ENCODE data around the gene CNOT11.

CNOT11 gene

DNA sequence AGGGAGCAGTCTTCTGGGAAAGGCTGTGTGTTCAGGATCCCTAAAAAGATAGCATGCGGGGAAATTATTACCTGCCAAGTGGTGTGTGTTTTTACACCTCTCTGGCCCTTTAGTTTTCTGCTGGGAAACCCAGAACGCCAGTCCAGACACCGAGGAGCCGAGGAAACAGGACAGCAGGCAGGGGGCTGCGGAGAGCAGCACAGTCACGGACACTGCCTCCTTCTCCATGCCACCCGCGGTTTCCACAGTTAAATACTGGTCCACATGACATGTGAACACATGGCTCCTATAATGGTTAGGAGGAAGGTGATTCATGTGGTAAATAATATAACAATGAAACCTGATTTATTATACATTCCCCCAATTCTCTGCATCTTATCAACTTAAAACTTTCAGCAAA lies 20.4 kb downstream of the CNOT11 start:
- no peak overlapping the region for H3K27ac ChIP-seq
- no peaks in the 10 kb centered on the region for H4K20me1 ChIP-seq (ENCODE audit: insufficient read depth)
- no peak overlapping the region for H3K9ac ChIP-seq
- no peaks in the 10 kb centered on the region for H3K36me3 ChIP-seq (ENCODE audit: insufficient read depth)
- no peak overlapping the region for H2AFZ ChIP-seq (ENCODE audit: low read depth)
- no peaks in the 10 kb centered on the region for H3K27me3 ChIP-seq (ENCODE audit: insufficient read depth, low read depth)
- H3K79me2 ChIP-seq (ENCODE audit: insufficient read depth, low read depth), result no peaks in the 10 kb centered on the region
- H3K4me1 ChIP-seq (ENCODE audit: low read depth, poor library complexity, severe bottlenecking), result peaks cover 12% of the 10 kb centered on the region
- H3K4me3 ChIP-seq (IDR thresholded peaks at IDR 0.05; ENCODE audit: insufficient read depth, low read depth, low read length), result no peak overlapping the region
- H3K4me2 ChIP-seq, result no peak overlapping the region
- TF ChIP-seq, protein P1, sequence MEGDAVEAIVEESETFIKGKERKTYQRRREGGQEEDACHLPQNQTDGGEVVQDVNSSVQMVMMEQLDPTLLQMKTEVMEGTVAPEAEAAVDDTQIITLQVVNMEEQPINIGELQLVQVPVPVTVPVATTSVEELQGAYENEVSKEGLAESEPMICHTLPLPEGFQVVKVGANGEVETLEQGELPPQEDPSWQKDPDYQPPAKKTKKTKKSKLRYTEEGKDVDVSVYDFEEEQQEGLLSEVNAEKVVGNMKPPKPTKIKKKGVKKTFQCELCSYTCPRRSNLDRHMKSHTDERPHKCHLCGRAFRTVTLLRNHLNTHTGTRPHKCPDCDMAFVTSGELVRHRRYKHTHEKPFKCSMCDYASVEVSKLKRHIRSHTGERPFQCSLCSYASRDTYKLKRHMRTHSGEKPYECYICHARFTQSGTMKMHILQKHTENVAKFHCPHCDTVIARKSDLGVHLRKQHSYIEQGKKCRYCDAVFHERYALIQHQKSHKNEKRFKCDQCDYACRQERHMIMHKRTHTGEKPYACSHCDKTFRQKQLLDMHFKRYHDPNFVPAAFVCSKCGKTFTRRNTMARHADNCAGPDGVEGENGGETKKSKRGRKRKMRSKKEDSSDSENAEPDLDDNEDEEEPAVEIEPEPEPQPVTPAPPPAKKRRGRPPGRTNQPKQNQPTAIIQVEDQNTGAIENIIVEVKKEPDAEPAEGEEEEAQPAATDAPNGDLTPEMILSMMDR (conservative IDR thresholded peaks at IDR 0.05; ENCODE audit: low read depth, low read length), result no peak

DNA sequence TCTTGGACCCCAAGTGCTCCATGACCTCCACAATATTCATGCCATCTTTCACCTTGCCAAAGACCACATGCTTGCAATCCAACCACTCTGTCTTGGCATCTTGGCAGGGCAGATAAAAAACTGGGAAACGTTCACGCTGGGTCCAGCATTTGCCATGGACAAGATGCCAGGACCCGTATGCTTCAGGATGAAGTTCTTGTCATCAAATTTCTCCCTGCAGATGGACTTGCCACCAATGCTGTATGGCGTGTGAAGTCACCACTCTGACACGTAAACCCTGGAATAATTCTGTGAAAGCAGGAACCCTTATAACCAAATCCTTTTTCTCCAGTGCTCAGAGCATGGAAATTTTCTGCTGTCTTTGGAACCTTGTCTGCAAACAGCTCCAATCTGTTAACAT lies 21.5 kb downstream of the CNOT11 start:
- Histone ChIP-seq H2AFZ (ENCODE audit: low read depth) (no peak overlapping the region), H3K27me3 (ENCODE audit: insufficient read depth, low read depth) (no peaks in the 10 kb centered on the region), H3K9ac (no peak overlapping the region), H3K4me3 (IDR thresholded peaks at IDR 0.05; ENCODE audit: insufficient read depth, low read depth, low read length) (no peak overlapping the region), H3K79me2 (ENCODE audit: insufficient read depth, low read depth) (no peaks in the 10 kb centered on the region), H3K27ac (no peak overlapping the region), H4K20me1 (ENCODE audit: insufficient read depth) (no peaks in the 10 kb centered on the region), H3K36me3 (ENCODE audit: insufficient read depth) (no peaks in the 10 kb centered on the region), H3K4me2 (no peak overlapping the region), H3K4me1 (ENCODE audit: low read depth, poor library complexity, severe bottlenecking) (peaks cover 12% of the 10 kb centered on the region)
- TF ChIP-seq, protein P1 (conservative IDR thresholded peaks at IDR 0.05; ENCODE audit: low read depth, low read length), result no peak

DNA sequence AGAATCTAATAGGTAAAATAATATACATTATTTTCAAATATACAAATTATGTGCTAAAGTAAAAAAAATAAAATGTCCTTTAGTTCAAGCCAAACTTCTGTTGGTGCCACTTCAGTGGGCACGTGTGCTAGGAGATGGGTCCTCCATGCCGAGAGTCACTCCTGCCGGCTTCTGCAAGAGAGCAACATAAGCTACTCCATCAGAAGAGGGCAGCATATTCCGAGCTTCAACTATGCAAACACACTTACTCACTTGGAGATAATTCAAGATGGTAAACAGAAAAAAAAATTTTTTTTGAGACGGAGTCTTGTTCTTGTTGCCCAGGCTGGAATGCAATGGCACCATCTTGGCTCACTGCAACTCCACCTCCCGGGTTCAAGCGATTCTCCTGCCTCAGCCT lies 24.4 kb downstream of the CNOT11 start:
- Histone ChIP-seq H3K4me1 (ENCODE audit: low read depth, poor library complexity, severe bottlenecking) (peaks cover 10% of the 10 kb centered on the region), H3K36me3 (ENCODE audit: insufficient read depth) (no peaks in the 10 kb centered on the region), H3K4me3 (IDR thresholded peaks at IDR 0.05; ENCODE audit: insufficient read depth, low read depth, low read length) (no peak overlapping the region), H3K27me3 (ENCODE audit: insufficient read depth, low read depth) (no peaks in the 10 kb centered on the region), H3K4me2 (no peak overlapping the region), H3K9ac (no peak overlapping the region), H3K79me2 (ENCODE audit: insufficient read depth, low read depth) (no peaks in the 10 kb centered on the region), H4K20me1 (ENCODE audit: insufficient read depth) (no peaks in the 10 kb centered on the region), H2AFZ (ENCODE audit: low read depth) (no peak overlapping the region), H3K27ac (no peak overlapping the region)
- TF ChIP-seq, protein P1 (conservative IDR thresholded peaks at IDR 0.05; ENCODE audit: low read depth, low read length), result no peak

DNA sequence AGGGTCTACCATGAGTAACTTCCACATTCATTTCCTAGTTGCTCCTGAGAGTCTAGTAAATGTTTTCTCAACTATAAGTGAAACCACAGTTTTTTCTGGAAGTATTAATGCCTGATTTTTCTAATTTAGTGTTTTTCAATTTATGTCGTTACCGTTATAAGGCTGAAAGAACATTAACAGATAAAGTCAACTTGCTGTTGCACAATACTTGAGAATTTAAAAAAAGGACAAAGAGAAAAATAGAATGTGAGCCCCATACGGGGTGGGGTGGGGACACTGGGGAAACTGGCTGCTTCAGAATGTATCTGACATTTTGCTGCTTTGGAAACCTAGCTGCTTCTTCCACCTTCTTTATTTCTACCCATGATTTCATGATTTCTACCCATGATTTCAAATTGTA lies 26.2 kb downstream of the CNOT11 start:
- TF ChIP-seq, protein P1 (conservative IDR thresholded peaks at IDR 0.05; ENCODE audit: low read depth, low read length), result no peak
- no peak overlapping the region for H3K9ac ChIP-seq
- H3K79me2 ChIP-seq (ENCODE audit: insufficient read depth, low read depth), result no peaks in the 10 kb centered on the region
- no peak overlapping the region for H3K4me3 ChIP-seq (IDR thresholded peaks at IDR 0.05; ENCODE audit: insufficient read depth, low read depth, low read length)
- no peak overlapping the region for H3K27ac ChIP-seq
- H3K4me1 ChIP-seq (ENCODE audit: low read depth, poor library complexity, severe bottlenecking), result no peaks in the 10 kb centered on the region
- H3K27me3 ChIP-seq (ENCODE audit: insufficient read depth, low read depth), result no peaks in the 10 kb centered on the region
- no peak overlapping the region for H3K4me2 ChIP-seq
- H3K36me3 ChIP-seq (ENCODE audit: insufficient read depth), result no peaks in the 10 kb centered on the region
- H4K20me1 ChIP-seq (ENCODE audit: insufficient read depth), result no peaks in the 10 kb centered on the region
- no peak overlapping the region for H2AFZ ChIP-seq (ENCODE audit: low read depth)
